ENCODE data around the gene LYZL2.
"Not testable (repeated sequence)": the region's sequence is repeated elsewhere in the genome, so short reads cannot be mapped to it uniquely, and the experiment has no call there.

Gene LYZL2

DNA sequence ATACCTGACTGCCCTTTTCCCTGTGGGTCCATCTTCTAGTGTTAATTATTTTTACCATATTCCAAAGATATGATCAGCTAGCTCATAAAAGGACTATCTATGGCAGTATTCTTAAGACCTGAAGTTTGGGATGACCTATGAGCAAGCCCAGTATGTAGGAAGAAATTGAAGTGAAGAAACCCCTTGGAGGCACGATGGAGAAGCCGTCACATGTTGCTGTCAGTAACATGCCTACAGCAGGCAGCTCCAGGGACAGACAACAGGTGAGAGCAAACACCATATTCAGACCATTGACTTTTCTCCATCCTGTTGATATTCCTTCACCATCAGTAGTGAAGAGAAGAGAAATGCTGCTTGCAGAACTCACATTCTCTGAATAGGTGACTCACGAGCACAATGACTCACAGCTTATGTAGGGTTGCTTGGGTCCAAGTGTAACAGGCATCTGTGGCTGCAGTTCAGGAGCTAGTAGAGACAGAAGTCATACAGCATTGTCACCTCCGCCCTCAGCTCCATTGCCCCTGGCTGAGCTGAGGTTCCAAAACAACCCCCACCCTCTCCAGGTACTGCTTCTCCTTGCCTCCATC is 8.4 kb upstream of the LYZL2 start:
- no peak for DNase-seq

DNA sequence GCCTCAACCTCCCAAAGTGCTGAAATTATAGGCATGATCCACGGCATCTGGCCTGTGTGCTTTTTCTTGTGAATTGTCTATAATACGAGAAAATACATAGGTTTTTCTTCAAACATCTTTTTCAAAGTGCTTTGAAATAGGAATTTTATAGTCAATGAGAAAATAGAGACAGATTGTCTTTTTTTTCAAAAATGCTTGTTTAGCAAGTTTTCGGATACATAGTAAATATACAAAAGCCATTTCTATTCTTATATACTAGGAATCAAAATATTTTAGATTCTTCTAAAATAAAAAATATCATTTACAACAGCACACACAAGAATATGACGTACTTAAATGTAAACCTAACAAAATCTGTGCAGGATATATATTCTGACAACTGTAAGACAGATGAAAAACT is 1.6 kb upstream of the LYZL2 start:
- DNase-seq: no peak

- DNase-seq: no peak
Measured at GRCh38 chr10:30630571-30630970, 1.0 kb upstream of the LYZL2 start.

- DNase-seq: not testable (repeated sequence)
Measured at GRCh38 chr10:30628576-30628975, 977 bp downstream of the LYZL2 start.

GRCh38 chr10:30626837-30627236 is 2.7 kb downstream of the LYZL2 start:
- DNase-seq: not testable (repeated sequence)

DNA sequence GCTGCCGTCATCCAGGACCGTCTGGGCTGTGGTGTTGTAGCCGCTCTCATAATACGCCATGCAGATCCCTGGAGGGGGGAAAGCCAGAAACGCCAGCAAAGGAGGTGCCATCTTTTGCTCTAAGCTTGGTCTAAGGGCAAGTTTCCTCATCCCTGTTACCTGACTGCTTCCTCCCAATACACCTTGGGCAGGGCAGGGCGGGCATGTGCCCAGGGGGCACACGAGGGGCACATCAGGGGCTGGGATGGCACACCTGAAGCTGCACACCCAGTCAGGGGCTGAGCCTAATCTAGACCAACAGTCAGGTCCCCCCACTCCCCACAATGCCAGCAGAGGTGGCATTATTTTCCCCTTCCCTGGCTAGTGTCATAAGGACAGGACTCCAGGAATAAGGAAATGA is 3.4 kb downstream of the LYZL2 start:
- not testable (repeated sequence) for DNase-seq

GRCh38 chr10:30625080-30625479 is 4.5 kb downstream of the LYZL2 start:
- no peak for DNase-seq

DNA sequence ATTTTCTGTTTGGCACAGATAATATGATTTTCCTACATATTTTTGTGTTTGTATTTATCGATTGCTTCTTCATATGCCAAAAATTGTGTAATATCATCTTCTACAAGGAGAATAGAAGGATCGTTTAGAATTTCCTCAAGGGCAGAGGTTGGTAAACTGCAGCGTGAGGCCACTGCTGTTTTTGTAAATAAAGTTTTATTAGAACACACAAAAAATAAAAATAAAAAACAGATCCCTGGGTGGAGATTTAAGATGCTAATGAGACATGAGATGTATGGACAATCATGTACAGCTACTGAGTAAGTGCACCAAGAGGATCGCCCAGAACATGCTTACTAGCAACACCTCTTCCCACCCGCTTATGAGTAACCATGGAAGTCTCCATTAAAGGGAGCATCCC is 9.6 kb downstream of the LYZL2 start:
- no peak for DNase-seq

DNA sequence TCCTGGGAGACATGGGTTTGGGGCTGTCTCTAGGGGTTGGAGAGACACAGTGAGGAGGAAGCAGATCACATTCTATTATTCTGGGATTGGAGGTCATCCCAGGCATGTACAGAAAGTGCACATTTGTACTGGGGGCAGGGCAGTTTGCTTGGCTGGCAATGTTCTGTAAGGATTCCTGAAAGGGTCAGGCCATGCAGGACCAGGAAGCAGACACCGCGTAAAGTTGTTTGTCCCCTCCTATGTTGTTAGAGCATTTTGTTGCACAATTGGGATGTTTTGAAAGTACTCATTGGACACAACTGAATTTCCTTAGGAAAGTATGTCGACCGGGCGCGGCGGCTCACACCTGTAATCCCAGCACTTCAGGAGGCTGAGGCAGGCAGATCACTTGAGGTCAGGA is 12.5 kb downstream of the LYZL2 start:
- no peak for DNase-seq

DNA sequence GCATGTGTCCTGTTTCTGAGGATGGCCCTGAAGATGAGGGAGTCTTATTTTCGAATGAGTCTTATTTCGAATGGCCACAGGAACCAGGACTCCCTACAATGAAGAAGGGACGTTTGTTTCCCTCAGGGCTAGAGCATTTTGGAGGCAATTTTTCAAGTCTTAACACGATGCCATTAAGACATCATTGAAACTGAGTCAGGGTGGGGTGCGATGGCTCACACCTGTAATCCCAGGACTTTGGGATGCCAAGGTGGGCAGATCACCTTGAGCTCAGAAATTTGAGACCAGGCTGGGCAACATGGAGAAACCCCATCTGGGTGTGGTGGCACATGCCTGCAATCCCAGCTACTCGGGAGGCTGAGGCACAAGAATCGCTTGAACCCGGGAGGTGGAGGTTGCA is 18.5 kb downstream of the LYZL2 start:
- not testable (repeated sequence) for DNase-seq

DNA sequence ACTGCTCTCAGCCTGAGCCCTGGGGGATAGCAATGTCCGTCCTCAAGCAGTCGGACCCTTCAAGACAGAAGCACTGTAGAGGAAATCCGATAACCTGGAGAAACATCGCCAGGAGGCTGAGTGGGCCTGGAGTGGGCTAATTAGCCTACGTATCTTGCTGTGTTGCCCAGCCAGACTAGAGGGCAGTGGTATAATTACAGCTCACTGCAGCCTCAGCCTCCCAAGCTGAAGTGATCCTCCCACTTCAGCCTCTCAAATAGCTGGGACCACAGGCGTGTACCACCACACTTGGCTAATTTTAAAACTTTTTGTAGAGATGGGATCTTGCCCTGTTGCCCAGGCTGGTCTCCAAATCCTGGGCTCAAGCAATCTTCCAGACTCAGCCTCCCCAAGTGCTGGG is 21.7 kb downstream of the LYZL2 start:
- no peak for DNase-seq

GRCh38 chr10:30606313-30606712 is 23.2 kb downstream of the LYZL2 start:
- DNase-seq: no peak

DNA sequence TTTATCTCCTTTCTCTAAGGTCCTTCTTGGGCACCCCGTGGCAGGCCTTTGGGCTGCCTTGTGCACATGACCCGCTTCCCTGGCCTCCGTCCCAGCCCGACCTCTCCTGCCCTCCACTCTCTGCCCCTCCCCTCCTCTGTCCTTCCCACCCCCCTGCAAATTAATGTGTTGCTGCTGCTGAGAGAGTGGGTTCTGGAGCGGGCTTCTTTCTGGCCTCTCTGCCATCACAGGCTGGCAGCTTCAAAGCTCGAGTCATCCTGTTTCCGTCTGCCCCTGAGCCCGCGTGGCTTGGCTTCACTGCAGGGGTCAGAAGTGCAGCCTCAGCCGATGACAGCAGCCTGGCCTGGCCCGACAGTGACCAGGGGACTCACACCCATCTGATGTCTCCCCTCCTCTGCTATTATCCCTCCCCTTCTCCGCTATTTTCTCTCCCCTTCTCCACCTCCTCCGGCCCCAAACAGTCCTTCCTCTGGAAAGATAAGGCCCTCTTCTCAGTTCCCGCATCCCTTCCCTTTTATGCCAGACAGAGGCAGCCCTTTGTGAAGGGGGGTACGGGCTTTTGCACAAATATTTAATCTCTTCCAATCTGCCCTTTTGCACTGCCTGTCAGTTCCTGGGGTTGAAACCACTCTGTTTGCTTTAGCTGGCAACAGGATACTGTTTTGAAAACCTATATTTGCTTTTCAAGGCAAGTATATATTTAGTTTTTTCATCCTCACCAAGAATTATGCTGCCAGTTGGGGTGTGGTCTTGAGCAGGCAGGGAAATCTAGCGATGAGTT is 24.0 kb downstream of the LYZL2 start:
- DNase-seq: peak; percentile 5

GRCh38 chr10:30603589-30603988 is 26.0 kb downstream of the LYZL2 start:
- DNase-seq: no peak

GRCh38 chr10:30602747-30603146 is 26.8 kb downstream of the LYZL2 start:
- DNase-seq: no peak

DNA sequence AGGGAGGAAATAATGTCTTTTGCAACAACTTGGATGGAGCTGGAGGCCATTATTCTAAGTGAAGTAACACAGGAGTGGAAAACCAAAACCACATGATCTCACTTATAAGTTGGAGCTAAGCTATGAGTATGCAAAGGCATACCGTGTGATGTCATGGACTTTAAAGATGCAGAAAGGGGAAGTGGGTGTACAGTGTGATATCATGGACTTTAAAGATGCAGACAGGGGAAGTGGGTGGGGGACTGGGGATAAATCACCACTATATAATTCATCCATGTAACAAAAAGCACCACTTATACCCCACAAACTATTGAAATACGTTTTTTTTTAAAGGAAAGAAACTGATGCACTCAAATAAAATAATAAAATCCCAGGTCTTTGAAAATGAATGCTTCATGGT is 29.5 kb downstream of the LYZL2 start:
- DNase-seq: no peak

DNA sequence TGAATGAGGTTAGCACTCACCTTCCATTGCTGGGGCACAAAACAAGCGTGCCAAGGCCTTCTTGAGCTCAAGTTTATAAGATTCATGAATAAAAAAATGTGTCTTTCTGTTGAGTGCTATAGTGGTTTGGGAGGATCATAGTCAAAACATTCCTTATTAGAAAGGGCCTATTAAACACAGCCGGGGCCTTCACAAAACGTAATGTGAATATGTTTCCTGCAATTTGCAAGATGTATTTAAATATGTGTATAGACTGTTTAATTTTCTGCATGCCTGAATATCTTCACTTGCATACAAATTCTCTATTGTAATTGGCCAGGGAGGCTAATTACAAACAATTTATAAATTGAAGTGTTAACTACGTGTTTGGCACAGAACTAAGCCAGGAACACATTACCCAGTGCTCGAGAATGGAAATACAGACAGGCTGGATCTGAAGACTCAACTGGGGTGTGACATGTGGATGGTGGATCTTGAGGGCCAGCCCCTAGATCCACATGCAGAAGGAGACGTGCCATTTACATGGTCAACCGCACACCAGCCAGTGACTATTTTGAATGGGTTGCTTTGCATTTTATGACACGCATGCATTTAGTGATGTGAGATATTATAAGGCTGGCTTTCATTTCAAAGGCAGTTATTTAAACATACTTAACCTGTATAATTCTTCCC is 31.3 kb downstream of the LYZL2 start:
- no peak for DNase-seq

GRCh38 chr10:30597433-30597824 is 32.1 kb downstream of the LYZL2 start:
- not testable (repeated sequence) for DNase-seq

GRCh38 chr10:30596493-30597432 is 32.8 kb downstream of the LYZL2 start:
- DNase-seq: peak; percentile 5

- no peak for DNase-seq
Measured at GRCh38 chr10:30596013-30596412, 33.5 kb downstream of the LYZL2 start.

GRCh38 chr10:30594077-30594476 is 35.5 kb downstream of the LYZL2 start:
- no peak for DNase-seq

GRCh38 chr10:30592770-30593169 is 36.8 kb downstream of the LYZL2 start:
- DNase-seq: not testable (repeated sequence)

- DNase-seq: peak; percentile 21
Measured at GRCh38 chr10:30591249-30591670, 38.3 kb downstream of the LYZL2 start.
